Adrenal gland (tissue), 12 donors: Measurements from ENCODE around the gene C1R. TPM values are rescaled to one million over a fixed set of nuclear protein-coding genes. Genes with fewer than 3 reads are reported as not detected.
A peak's percentile ranks its signal among the peaks of the same experiment; 100 is the strongest.

Experiments used
- DNase-seq, 7 donors: peaks; one replicate each; pipeline ENCODE4 v3.0.0-alpha.2; 2019 to 2020
- H3K27ac ChIP-seq, 5 donors: fragments of 200-600 bp; sonication (generic) in 4 of 5; 1 replicate in 3 of 5; 2 replicates in 2 of 5; pipeline versions ENCODE4 v1.5.1 to v1.8.0; 2016 to 2020; ENCODE audit warnings: mild to moderate bottlenecking in 1 of 5
- H3K27me3 ChIP-seq: fragments of 200-600 bp; 2 replicates; pipeline ENCODE4 v1.8.0; 2021
- H3K36me3 ChIP-seq, 2 donors: fragments of 200-600 bp; replicated peaks in 1 of 2; 1 replicate in 1 of 2; 2 replicates in 1 of 2; pipeline versions ENCODE4 v1.5.1 to v1.8.0; 2018 to 2022
- H3K4me1 ChIP-seq, 2 donors: fragments of 200-600 bp; replicated peaks in 1 of 2; 1 replicate in 1 of 2; 2 replicates in 1 of 2; pipeline versions ENCODE4 v1.5.1 to v1.8.0; 2018 to 2021
- H3K4me3 ChIP-seq, 4 donors: fragments of 200-600 bp; sonication (generic) in 3 of 4; one replicate each; pipeline ENCODE4 v1.5.1; 2016 to 2018
- H3K9me3 ChIP-seq, 3 donors: fragments of 200-600 bp; sonication (generic) in 1 of 3; replicated peaks in 1 of 3; 1 replicate in 2 of 3; 2 replicates in 1 of 3; pipeline versions ENCODE4 v1.5.1 to v1.8.0; 2016 to 2021
- POLR2A ChIP-seq, 2 donors: fragments of 450-650 bp; IDR thresholded peaks; one replicate each; pipeline ENCODE4 v1.6.1; 2017; ENCODE audit warnings: antibody characterized with exemption in 2 of 2, mild to moderate bottlenecking in 2 of 2, moderate library complexity in 1 of 2
- WGBS, 4 donors: extraction: QIAGEN DNeasy Blood & Tissue Kit in 2 of 4; methylation state at CpG; one replicate each; pipeline versions ENCODE4 v1.1.5 to v1.1.7; 2013 to 2017; 5-methylcytosine and 5-hydroxymethylcytosine counted together
- intact Hi-C, 2 donors: fragments of 100-400 bp; cut with DNase I; formaldehyde crosslinking; loops; one replicate each; pipeline versions ENCODE4 v1.14.1 to v1.15.0; 2022 to 2023
- polyA plus RNA-seq, 3 donors: library from polyadenylated mRNA; stranded (reverse); fragments of 200-250 nt in 2 of 3; fragments of 350-450 nt in 1 of 3; fragmentation: Illumina TruSeq in 1 of 3; extraction: RNeasy Lipid Tissue Mini Kit (QIAGEN cat#74804) in 1 of 3; gene quantifications; one replicate each; pipeline ENCODE4 v1.2.3, GENCODE V29; 2013 to 2014
- total RNA-seq, 9 donors: library from RNA; depleted of rRNA in 4 of 9; stranded (reverse); fragments of >200 nt in 4 of 9; fragments of 120-200 nt in 1 of 9; fragmentation: NEBNext Ultra II Directional in 1 of 9; extraction: Animal tissue kit (Norgen Biotek cat#: 25700) in 1 of 9; gene quantifications; one replicate each; pipeline versions ENCODE4 v1.1.0 to v1.2.4, GENCODE V29; 2013 to 2023
- TF ChIP-seq, protein P1 (sequence below), 6 experiments: fragments of 450-650 bp in 4 of 6; fragments of 200-600 bp in 2 of 6; sonication (generic) in 1 of 6; IDR thresholded peaks; 1 replicate in 5 of 6; 2 replicates in 1 of 6; pipeline versions ENCODE4 v1.5.1 to v1.8.0; 2016 to 2021; ENCODE audit warnings: antibody characterized with exemption in 6 of 6, mild to moderate bottlenecking in 2 of 6, moderate library complexity in 1 of 6
- donor health status: healthy with polysubstance abuse.
- donor health status: Bipolar disorder and iron deficiency.
- donor health status: DM: yes; HTN: yes; CAD: no.
- donor health status: DM: no; HTN: no; CAD: no.
- donor health status: DM: no; HTN: no; CAD: no.
- donor health status: DM: yes; HTN: yes; CAD: no.

The C1R gene
- total and polyA plus RNA-seq, 12 donors: 10.3 to 1,160 (median 366) TPM

DNA sequence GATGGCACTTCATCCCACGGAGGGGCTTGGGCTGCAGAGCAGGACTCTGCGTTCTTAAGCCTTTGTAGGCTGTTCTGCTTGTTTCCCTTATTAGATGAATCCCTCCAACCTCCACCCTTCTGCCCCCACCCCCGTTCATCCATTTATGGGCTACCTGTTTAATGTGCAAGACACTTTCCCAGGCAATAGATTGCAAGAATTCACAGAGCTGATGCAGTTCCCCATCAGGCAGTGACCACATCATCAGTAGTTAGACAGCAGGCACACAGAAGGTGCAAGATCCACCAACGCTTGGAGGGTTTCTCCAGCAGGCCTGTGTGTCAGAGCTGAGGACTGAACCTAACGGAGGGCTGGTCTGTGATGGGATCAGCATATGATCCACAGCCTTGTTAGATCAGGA lies 1.2 kb upstream of the C1R start:
- H3K9me3 ChIP-seq: no peaks in the 10 kb centered on the region
- WGBS, 4 donors: 56 to 76% (median 70%) methylated on average over 5 of the region's 5 CpGs
- H3K36me3 ChIP-seq: peaks cover 0 to 21% of the 10 kb centered on the region in 2 donors
- H3K4me3 ChIP-seq: no peak overlapping the region
- DNase-seq: peak in 2 of 7 donors; percentile 39 to 56
- peaks cover 10 to 34% of the 10 kb centered on the region in 2 donors for H3K4me1 ChIP-seq
- intact Hi-C loops: no loop called here
- no peak for TF ChIP-seq POLR2A (IDR thresholded peaks at IDR 0.05)
- TF ChIP-seq, protein P1, sequence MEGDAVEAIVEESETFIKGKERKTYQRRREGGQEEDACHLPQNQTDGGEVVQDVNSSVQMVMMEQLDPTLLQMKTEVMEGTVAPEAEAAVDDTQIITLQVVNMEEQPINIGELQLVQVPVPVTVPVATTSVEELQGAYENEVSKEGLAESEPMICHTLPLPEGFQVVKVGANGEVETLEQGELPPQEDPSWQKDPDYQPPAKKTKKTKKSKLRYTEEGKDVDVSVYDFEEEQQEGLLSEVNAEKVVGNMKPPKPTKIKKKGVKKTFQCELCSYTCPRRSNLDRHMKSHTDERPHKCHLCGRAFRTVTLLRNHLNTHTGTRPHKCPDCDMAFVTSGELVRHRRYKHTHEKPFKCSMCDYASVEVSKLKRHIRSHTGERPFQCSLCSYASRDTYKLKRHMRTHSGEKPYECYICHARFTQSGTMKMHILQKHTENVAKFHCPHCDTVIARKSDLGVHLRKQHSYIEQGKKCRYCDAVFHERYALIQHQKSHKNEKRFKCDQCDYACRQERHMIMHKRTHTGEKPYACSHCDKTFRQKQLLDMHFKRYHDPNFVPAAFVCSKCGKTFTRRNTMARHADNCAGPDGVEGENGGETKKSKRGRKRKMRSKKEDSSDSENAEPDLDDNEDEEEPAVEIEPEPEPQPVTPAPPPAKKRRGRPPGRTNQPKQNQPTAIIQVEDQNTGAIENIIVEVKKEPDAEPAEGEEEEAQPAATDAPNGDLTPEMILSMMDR (IDR thresholded peaks at IDR 0.05): no peak
- no peaks in the 10 kb centered on the region for H3K27me3 ChIP-seq
- peak overlapping the region in 2 of 5 donors; percentile 59 to 82 for H3K27ac ChIP-seq

GRCh38 chr12:7092986-7093460 lies 778 bp upstream of the C1R start:
- no peak overlapping the region for H3K4me3 ChIP-seq
- H3K27ac ChIP-seq: peak overlapping the region in 3 of 5 donors; percentile 48 to 82 (median 65)
- H3K4me1 ChIP-seq: peaks cover 10 to 34% of the 10 kb centered on the region in 2 donors
- peaks cover 0 to 21% of the 10 kb centered on the region in 2 donors for H3K36me3 ChIP-seq
- TF ChIP-seq POLR2A (IDR thresholded peaks at IDR 0.05): no peak
- TF ChIP-seq, protein P1 (IDR thresholded peaks at IDR 0.05): no peak
- intact Hi-C loops: no loop called here
- no peaks in the 10 kb centered on the region for H3K9me3 ChIP-seq
- WGBS, 4 donors: 72 to 77% (median 77%) methylated on average over 7 to 8 of the region's 8 CpGs
- DNase-seq: peak in 2 of 7 donors; percentile 48 to 55
- H3K27me3 ChIP-seq: no peaks in the 10 kb centered on the region

DNA sequence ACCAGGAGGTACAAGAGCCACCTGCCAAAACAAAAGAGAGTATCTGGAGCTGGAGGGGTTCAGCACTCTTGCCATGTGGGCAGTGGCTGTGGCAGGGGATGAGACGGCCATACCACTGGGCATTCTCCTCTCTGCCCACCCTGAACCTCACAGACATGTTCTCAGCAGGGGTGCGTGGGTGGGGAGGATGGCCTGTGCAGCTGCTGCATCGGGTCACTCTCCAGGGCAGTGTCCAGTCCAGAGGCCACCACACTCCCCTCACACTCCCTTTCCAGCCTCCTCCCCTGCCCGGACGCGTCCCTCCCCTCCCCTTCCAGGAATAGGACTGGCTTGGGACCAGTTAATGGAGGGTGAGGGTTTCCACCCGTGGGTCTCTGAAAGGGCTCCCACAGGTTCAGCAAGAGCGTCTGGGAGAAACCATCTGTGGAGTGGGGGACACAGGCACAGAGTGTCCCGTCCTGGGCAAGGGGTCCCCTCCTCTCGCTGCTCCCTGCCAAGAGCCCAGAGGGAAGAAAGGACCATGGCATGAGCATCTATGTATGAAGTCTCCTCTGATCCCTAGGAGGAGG lies 501 bp downstream of the C1R start:
- intact Hi-C loops: no loop called here
- peaks cover 10 to 34% of the 10 kb centered on the region in 2 donors for H3K4me1 ChIP-seq
- H3K9me3 ChIP-seq: no peaks in the 10 kb centered on the region
- peak overlapping the region in 4 of 5 donors; percentile 36 to 94 (median 66) for H3K27ac ChIP-seq
- TF ChIP-seq POLR2A (IDR thresholded peaks at IDR 0.05): no peak
- TF ChIP-seq, protein P1 (IDR thresholded peaks at IDR 0.05): no peak
- WGBS, 4 donors: 14 to 41% (median 34%) methylated on average over 3 to 10 of the region's 10 CpGs
- H3K4me3 ChIP-seq: peak overlapping the region in 3 of 4 donors; percentile 15 to 58 (median 18)
- H3K36me3 ChIP-seq: peaks cover 0 to 29% of the 10 kb centered on the region in 2 donors
- no peaks in the 10 kb centered on the region for H3K27me3 ChIP-seq
- DNase-seq: peak in 6 of 7 donors; percentile 61 to 78 (median 64)

- intact Hi-C loops: no loop called here
- H3K4me1 ChIP-seq: peaks cover 10 to 34% of the 10 kb centered on the region in 2 donors
- H3K27me3 ChIP-seq: no peaks in the 10 kb centered on the region
- H3K36me3 ChIP-seq: peaks cover 0 to 33% of the 10 kb centered on the region in 2 donors
- H3K27ac ChIP-seq: peak overlapping the region in 2 of 5 donors; percentile 82 to 94
- DNase-seq: peak in 1 of 7 donors; percentile 29
- peak overlapping the region in 1 of 4 donors; percentile 58 for H3K4me3 ChIP-seq
- no peak for TF ChIP-seq POLR2A (IDR thresholded peaks at IDR 0.05)
- TF ChIP-seq, protein P1 (IDR thresholded peaks at IDR 0.05): no peak
- 85 to 90% (median 87%) methylated on average over 3 to 7 of the region's 7 CpGs for WGBS, 4 donors
- no peaks in the 10 kb centered on the region for H3K9me3 ChIP-seq
Observed at GRCh38 chr12:7091171-7091570, 1.1 kb downstream of the C1R start.
